Breast epithelium (tissue), 4 donors: ENCODE measurements around the gene PRICKLE3. TPM values are rescaled to one million over a fixed set of nuclear protein-coding genes. Genes with fewer than 3 reads are reported as not detected.

Experiments
- DNase-seq, 2 donors: peaks; one replicate each; pipeline ENCODE4 v3.0.0-alpha.2; 2019; ENCODE audit warnings: low spot score in 2 of 2
- H3K27ac ChIP-seq, 2 donors: fragments of 200-600 bp; sonication (generic) in 1 of 2; one replicate each; pipeline ENCODE4 v1.5.1; 2016 to 2019; ENCODE audit warnings: mild to moderate bottlenecking in 1 of 2
- H3K27me3 ChIP-seq, 2 donors: fragments of 200-600 bp; sonication (generic) in 1 of 2; one replicate each; pipeline versions ENCODE4 v1.5.1 to v1.6.0; 2017 to 2019; ENCODE audit warnings: control low read depth in 1 of 2, mild to moderate bottlenecking in 1 of 2
- H3K36me3 ChIP-seq: fragments of 200-600 bp; one replicate; pipeline ENCODE4 v1.5.1; 2019
- H3K4me1 ChIP-seq, 2 donors: fragments of 200-600 bp; sonication (generic); one replicate each; pipeline ENCODE4 v1.5.1; 2016 to 2019; ENCODE audit warnings: control low read depth in 1 of 2
- H3K4me3 ChIP-seq, 3 donors: fragments of 200-600 bp; sonication (generic); 1 replicate in 2 of 3; 2 replicates in 1 of 3; pipeline ENCODE4 v1.5.1; 2016 to 2019; ENCODE audit warnings: mild to moderate bottlenecking in 3 of 3, moderate library complexity in 2 of 3
- H3K9me3 ChIP-seq, 2 donors: fragments of 200-600 bp; sonication (generic) in 1 of 2; one replicate each; pipeline ENCODE4 v1.5.1; 2016 to 2019; ENCODE audit warnings: control low read depth in 1 of 2
- CTCF ChIP-seq, 3 donors: fragments of 450-650 bp; IDR thresholded peaks; one replicate each; pipeline ENCODE4 v1.5.1; 2016 to 2017; ENCODE audit warnings: antibody characterized with exemption in 3 of 3, mild to moderate bottlenecking in 3 of 3, moderate library complexity in 3 of 3
- POLR2A ChIP-seq: fragments of 450-650 bp; IDR thresholded peaks from one replicate; pipeline ENCODE4 v1.6.1; 2016; ENCODE audit warnings: antibody characterized with exemption, mild to moderate bottlenecking, moderate library complexity
- POLR2AphosphoS5 ChIP-seq, 3 donors: sonication (generic); formaldehyde crosslinking; IDR thresholded peaks; one replicate each; pipeline ENCODE4 v1.6.1; 2017; ENCODE audit warnings: antibody characterized with exemption in 3 of 3
- intact Hi-C: fragments of 100-400 bp; cut with DNase I; formaldehyde crosslinking; loops from one replicate; pipeline ENCODE4 v1.15.1; 2023; ENCODE audit warnings: low total_unique reads
- total RNA-seq, 3 donors: library from RNA; depleted of rRNA; stranded (reverse); fragments of >200 nt; gene quantifications; one replicate each; pipeline ENCODE4 v1.1.0, GENCODE V29; 2016

Gene PRICKLE3
- total RNA-seq, 3 donors from 2014 or later: 13.3 to 14.4 (median 14.0) TPM

GRCh38 chrX:49208399-49208798 lies 22.2 kb upstream of the PRICKLE3 start:
- Histone ChIP-seq H3K36me3 (no peaks in the 10 kb centered on the region), H3K4me1 (no peaks in the 10 kb centered on the region), H3K9me3 (no peaks in the 10 kb centered on the region), H3K27ac (no peak overlapping the region), H3K27me3 (peaks cover 0 to 77% of the 10 kb centered on the region in 2 donors), H3K4me3 (no peak overlapping the region)
- TF ChIP-seq CTCF (IDR thresholded peaks at IDR 0.05) (no peak), POLR2A (no peak), POLR2AphosphoS5 (IDR thresholded peaks at IDR 0.05) (no peak)
- intact Hi-C loops: no loop called here
- no peak for DNase-seq

- Histone ChIP-seq H3K4me1 (no peaks in the 10 kb centered on the region), H3K27ac (no peak overlapping the region), H3K36me3 (no peaks in the 10 kb centered on the region), H3K4me3 (no peak overlapping the region), H3K27me3 (peaks cover 0 to 71% of the 10 kb centered on the region in 2 donors), H3K9me3 (no peaks in the 10 kb centered on the region)
- intact Hi-C loops: no loop called here
- TF ChIP-seq CTCF (IDR thresholded peaks at IDR 0.05) (no peak), POLR2AphosphoS5 (IDR thresholded peaks at IDR 0.05) (no peak), POLR2A (no peak)
- DNase-seq: no peak
Measured at GRCh38 chrX:49206543-49206942, 20.4 kb upstream of the PRICKLE3 start.

GRCh38 chrX:49205443-49205842 lies 19.3 kb upstream of the PRICKLE3 start:
- no peak overlapping the region for H3K27ac ChIP-seq
- no peak overlapping the region for H3K4me3 ChIP-seq
- TF ChIP-seq POLR2AphosphoS5 (IDR thresholded peaks at IDR 0.05): no peak
- no peak for TF ChIP-seq POLR2A
- intact Hi-C loops: no loop called here
- peaks cover 0 to 60% of the 10 kb centered on the region in 2 donors for H3K27me3 ChIP-seq
- DNase-seq: no peak
- H3K9me3 ChIP-seq: no peaks in the 10 kb centered on the region
- H3K36me3 ChIP-seq: no peaks in the 10 kb centered on the region
- no peaks in the 10 kb centered on the region for H3K4me1 ChIP-seq

- DNase-seq: no peak
- no peak overlapping the region for H3K27ac ChIP-seq
- H3K4me1 ChIP-seq: no peaks in the 10 kb centered on the region
- no peaks in the 10 kb centered on the region for H3K9me3 ChIP-seq
- intact Hi-C loops: no loop called here
- no peaks in the 10 kb centered on the region for H3K36me3 ChIP-seq
- no peak for TF ChIP-seq POLR2AphosphoS5 (IDR thresholded peaks at IDR 0.05)
- no peak for TF ChIP-seq CTCF (IDR thresholded peaks at IDR 0.05)
- no peak for TF ChIP-seq POLR2A
- H3K27me3 ChIP-seq: peaks cover 0 to 61% of the 10 kb centered on the region in 2 donors
- no peak overlapping the region for H3K4me3 ChIP-seq
Measured at GRCh38 chrX:49204709-49205108, 18.5 kb upstream of the PRICKLE3 start.

GRCh38 chrX:49204017-49204416 lies 17.8 kb upstream of the PRICKLE3 start:
- Histone ChIP-seq H3K27me3 (peaks cover 0 to 56% of the 10 kb centered on the region in 2 donors), H3K36me3 (no peaks in the 10 kb centered on the region), H3K9me3 (no peaks in the 10 kb centered on the region), H3K4me1 (no peaks in the 10 kb centered on the region), H3K27ac (no peak overlapping the region), H3K4me3 (no peak overlapping the region)
- intact Hi-C loops: no loop called here
- no peak for DNase-seq
- TF ChIP-seq CTCF (IDR thresholded peaks at IDR 0.05) (no peak), POLR2A (no peak), POLR2AphosphoS5 (IDR thresholded peaks at IDR 0.05) (no peak)

GRCh38 chrX:49203536-49203935 lies 17.4 kb upstream of the PRICKLE3 start:
- intact Hi-C loops: no loop called here
- no peak for DNase-seq
- TF ChIP-seq CTCF (IDR thresholded peaks at IDR 0.05) (no peak), POLR2AphosphoS5 (IDR thresholded peaks at IDR 0.05) (no peak), POLR2A (no peak)
- Histone ChIP-seq H3K27ac (no peak overlapping the region), H3K4me1 (no peaks in the 10 kb centered on the region), H3K36me3 (no peaks in the 10 kb centered on the region), H3K4me3 (no peak overlapping the region), H3K9me3 (no peaks in the 10 kb centered on the region), H3K27me3 (peaks cover 0 to 56% of the 10 kb centered on the region in 2 donors)
